HCT116 (cell line): Measurements from ENCODE around the gene KCNH2. TPM values are rescaled to one million over a fixed set of nuclear protein-coding genes. Genes with fewer than 3 reads are reported as not detected.

Experiments used
- ATAC-seq: fragments of 200-7000 bp; cut with Tn5 transposase; 2 replicates; pipeline ENCODE4 v1.9.1; 2020; ENCODE audit warnings: mild to moderate bottlenecking, moderate library complexity
- BruUV-seq: library from RNA; stranded (reverse); fragments of 400-500 nt; replicated peaks from 2 replicates; lab custom pipeline; 2021; lab: Mats Ljungman, UMichigan
- CTCF ChIA-PET: fragments of 300-600 bp; sonication (Branson Sonifier 250); formaldehyde crosslinking; loops from one replicate; lab custom pipeline; 2021; ENCODE audit warnings: antibody characterized with exemption; lab: Charles Lee
- POLR2A ChIA-PET: fragments of 300-600, 350-600 bp; sonication (Branson Sonifier 250); formaldehyde crosslinking; loops from one replicate; lab custom pipeline; 2021; ENCODE audit warnings: antibody characterized with exemption; lab: Charles Lee
- RAD21 ChIA-PET, 2 experiments: fragments of 300-600 bp; sonication (Branson Sonifier 250); formaldehyde crosslinking; loops; one replicate each; lab custom pipeline; 2023; ENCODE audit warnings: low total read pairs in 2 of 2; ENCODE audit not compliant: uncharacterized antibody in 2 of 2, unreplicated experiment in 2 of 2, low non-redundant PET in 1 of 2; lab: Charles Lee
- DNase-seq: peaks from one replicate; pipeline ENCODE4 v3.0.0-alpha.2; 2010; ENCODE audit warnings: low read depth, low spot score
- H2AFZ ChIP-seq: fragments of 200-600 bp; shearing (Covaris generic), sonication (generic); 2 replicates; pipeline ENCODE4 v1.6.1; 2017; ENCODE audit warnings: low read depth, mixed run types, mixed read lengths, antibody characterized with exemption, low read length; ENCODE audit not compliant: poor library complexity, severe bottlenecking
- H3K27ac ChIP-seq: 2 replicates; pipeline ENCODE4 v1.5.1; 2012; ENCODE audit warnings: low read depth, low read length
- H3K27me3 ChIP-seq: fragments of 200-600 bp; sonication (generic); 2 replicates; pipeline ENCODE4 v1.6.1; 2016; ENCODE audit warnings: mixed run types, low read length, mixed read lengths; ENCODE audit not compliant: insufficient read depth
- H3K36me3 ChIP-seq, 2 experiments: fragments of 200-500 bp in 1 of 2; fragments of 200-600 bp in 1 of 2; sonication (Bioruptor generic) in 1 of 2; sonication (generic) in 1 of 2; 2 replicates each; pipeline versions ENCODE4 v1.5.1 to v1.6.1; 2014 to 2016; ENCODE audit warnings: low read length in 2 of 2, inconsistent platforms in 1 of 2, mixed read lengths in 1 of 2, mixed run types in 1 of 2; ENCODE audit not compliant: insufficient read depth in 2 of 2, control insufficient read depth in 1 of 2
- H3K4me1 ChIP-seq, 2 experiments: fragments of 200-600 bp in 1 of 2; sonication (generic) in 1 of 2; 2 replicates each; pipeline versions ENCODE4 v1.5.1 to v1.6.1; 2012 to 2017; ENCODE audit warnings: low read length in 2 of 2, inconsistent platforms in 1 of 2, mild to moderate bottlenecking in 1 of 2, mixed read lengths in 1 of 2, mixed run types in 1 of 2, moderate library complexity in 1 of 2; ENCODE audit not compliant: insufficient read depth in 2 of 2, control insufficient read depth in 1 of 2
- H3K4me2 ChIP-seq: fragments of 200-600 bp; sonication (generic); 2 replicates; pipeline ENCODE4 v1.6.1; 2017; ENCODE audit warnings: mixed run types, low read length, mixed read lengths
- H3K4me3 ChIP-seq, 2 experiments: fragments of 200-600 bp in 1 of 2; sonication (generic) in 1 of 2; replicated peaks in 1 of 2; 2 replicates each; pipeline ENCODE4 v1.5.1; 2011 to 2016; ENCODE audit warnings: low read length in 2 of 2, control low read depth in 1 of 2, low read depth in 1 of 2, mild to moderate bottlenecking in 1 of 2, mixed read lengths in 1 of 2, mixed run types in 1 of 2
- H3K79me2 ChIP-seq: fragments of 200-600 bp; sonication (generic); 2 replicates; pipeline ENCODE4 v1.6.1; 2017; ENCODE audit warnings: mild to moderate bottlenecking, mixed run types, low read length, moderate library complexity, mixed read lengths; ENCODE audit not compliant: insufficient read depth
- H3K9ac ChIP-seq: fragments of 200-600 bp; sonication (generic); 2 replicates; pipeline ENCODE4 v1.6.1; 2016; ENCODE audit warnings: low read length, mixed read lengths
- H3K9me2 ChIP-seq: fragments of 200-600 bp; sonication (generic), shearing (Covaris generic); 2 replicates; pipeline ENCODE4 v1.6.1; 2017; ENCODE audit warnings: mixed run types, mild to moderate bottlenecking, moderate library complexity; ENCODE audit not compliant: insufficient read depth
- H3K9me3 ChIP-seq, 2 experiments: fragments of 200-500 bp in 1 of 2; fragments of 200-600 bp in 1 of 2; sonication (Bioruptor generic) in 1 of 2; sonication (generic) in 1 of 2; 2 replicates each; pipeline ENCODE4 v1.6.1; 2014 to 2017; ENCODE audit warnings: low read length in 2 of 2, mixed read lengths in 2 of 2, inconsistent platforms in 1 of 2, low read depth in 1 of 2, mild to moderate bottlenecking in 1 of 2, mixed run types in 1 of 2, moderate library complexity in 1 of 2; ENCODE audit not compliant: control insufficient read depth in 1 of 2, insufficient read depth in 1 of 2
- H4K20me1 ChIP-seq: fragments of 200-600 bp; sonication (generic), shearing (Covaris generic); 2 replicates; pipeline ENCODE4 v1.6.1; 2017; ENCODE audit warnings: mixed run types, mild to moderate bottlenecking, moderate library complexity; ENCODE audit not compliant: insufficient read depth
- CTCF ChIP-seq, 3 experiments: fragments of 200-600 bp in 1 of 3; sonication (generic) in 1 of 3; IDR thresholded peaks in 2 of 3; conservative IDR thresholded peaks in 1 of 3; 2 replicates each; pipeline ENCODE4 v1.5.1; 2012 to 2017; ENCODE audit warnings: low read depth in 2 of 3, low read length in 2 of 3, antibody characterized with exemption in 1 of 3, borderline replicate concordance in 1 of 3, control low read depth in 1 of 3, mild to moderate bottlenecking in 1 of 3, mixed read lengths in 1 of 3, mixed run types in 1 of 3, moderate library complexity in 1 of 3; ENCODE audit not compliant: insufficient read depth in 1 of 3
- EGR1 ChIP-seq: IDR thresholded peaks from 2 replicates; pipeline ENCODE4 v1.6.1; 2012; ENCODE audit warnings: low read depth
- MAX ChIP-seq: IDR thresholded peaks from 2 replicates; pipeline ENCODE4 v1.6.1; 2012
- POLR2A ChIP-seq: IDR thresholded peaks from 2 replicates; pipeline ENCODE4 v1.7.0; 2011; ENCODE audit warnings: borderline replicate concordance; ENCODE audit not compliant: insufficient read depth, insufficient read length; ENCODE audit errors: extremely low read depth
- POLR2AphosphoS5 ChIP-seq: IDR thresholded peaks from 2 replicates; pipeline ENCODE4 v1.6.1; 2011; ENCODE audit warnings: mild to moderate bottlenecking, low read depth, low read length, moderate library complexity
- RAD21 ChIP-seq: IDR thresholded peaks from 2 replicates; pipeline ENCODE4 v1.6.1; 2012; ENCODE audit warnings: low read depth, mild to moderate bottlenecking
- SP1 ChIP-seq: IDR thresholded peaks from 2 replicates; pipeline ENCODE4 v1.6.1; 2012; ENCODE audit warnings: low read depth
- intact Hi-C: fragments of 100-400 bp; cut with micrococcal nuclease; formaldehyde crosslinking; loops from 2 replicates; pipeline ENCODE4 v1.10.0; 2022
- total RNA-seq: library from RNA; stranded (reverse); gene quantifications from one replicate; pipeline ENCODE4 v1.2.1, GENCODE V29; 2021; ENCODE audit not compliant: unreplicated experiment
- TF ChIP-seq, protein P1 (sequence below): IDR thresholded peaks from 2 replicates; pipeline ENCODE4 v1.6.1; 2012; ENCODE audit warnings: low read depth

Gene KCNH2
- total RNA-seq, 1 experiment from 2014 or later = 9.7 TPM

DNA sequence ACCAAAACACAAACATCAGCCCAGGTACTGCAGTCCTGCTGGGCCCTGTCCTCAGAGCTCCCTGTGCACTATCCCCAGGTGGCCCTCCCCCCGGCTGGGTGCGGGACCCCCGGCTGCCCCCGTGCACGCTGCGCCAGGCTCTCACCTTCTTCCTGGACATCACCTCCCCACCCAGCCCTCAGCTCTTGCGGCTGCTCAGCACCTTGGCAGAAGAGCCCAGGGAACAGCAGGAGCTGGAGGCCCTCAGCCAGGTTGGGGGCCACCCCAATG is 31.9 kb upstream of the KCNH2 start (continued):
- TF ChIP-seq, protein P1, sequence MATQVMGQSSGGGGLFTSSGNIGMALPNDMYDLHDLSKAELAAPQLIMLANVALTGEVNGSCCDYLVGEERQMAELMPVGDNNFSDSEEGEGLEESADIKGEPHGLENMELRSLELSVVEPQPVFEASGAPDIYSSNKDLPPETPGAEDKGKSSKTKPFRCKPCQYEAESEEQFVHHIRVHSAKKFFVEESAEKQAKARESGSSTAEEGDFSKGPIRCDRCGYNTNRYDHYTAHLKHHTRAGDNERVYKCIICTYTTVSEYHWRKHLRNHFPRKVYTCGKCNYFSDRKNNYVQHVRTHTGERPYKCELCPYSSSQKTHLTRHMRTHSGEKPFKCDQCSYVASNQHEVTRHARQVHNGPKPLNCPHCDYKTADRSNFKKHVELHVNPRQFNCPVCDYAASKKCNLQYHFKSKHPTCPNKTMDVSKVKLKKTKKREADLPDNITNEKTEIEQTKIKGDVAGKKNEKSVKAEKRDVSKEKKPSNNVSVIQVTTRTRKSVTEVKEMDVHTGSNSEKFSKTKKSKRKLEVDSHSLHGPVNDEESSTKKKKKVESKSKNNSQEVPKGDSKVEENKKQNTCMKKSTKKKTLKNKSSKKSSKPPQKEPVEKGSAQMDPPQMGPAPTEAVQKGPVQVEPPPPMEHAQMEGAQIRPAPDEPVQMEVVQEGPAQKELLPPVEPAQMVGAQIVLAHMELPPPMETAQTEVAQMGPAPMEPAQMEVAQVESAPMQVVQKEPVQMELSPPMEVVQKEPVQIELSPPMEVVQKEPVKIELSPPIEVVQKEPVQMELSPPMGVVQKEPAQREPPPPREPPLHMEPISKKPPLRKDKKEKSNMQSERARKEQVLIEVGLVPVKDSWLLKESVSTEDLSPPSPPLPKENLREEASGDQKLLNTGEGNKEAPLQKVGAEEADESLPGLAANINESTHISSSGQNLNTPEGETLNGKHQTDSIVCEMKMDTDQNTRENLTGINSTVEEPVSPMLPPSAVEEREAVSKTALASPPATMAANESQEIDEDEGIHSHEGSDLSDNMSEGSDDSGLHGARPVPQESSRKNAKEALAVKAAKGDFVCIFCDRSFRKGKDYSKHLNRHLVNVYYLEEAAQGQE = no peak
- TF ChIP-seq SP1 (no peak), RAD21 (no peak), CTCF (IDR thresholded peaks at IDR 0.05 in 2 of 3, conservative IDR thresholded peaks at IDR 0.05 in 1 of 3; ENCODE audit: borderline replicate concordance in 1 of 3, insufficient read depth in 1 of 3, low read depth in 2 of 3, low read length in 2 of 3) (no peak), EGR1 (no peak)

DNA sequence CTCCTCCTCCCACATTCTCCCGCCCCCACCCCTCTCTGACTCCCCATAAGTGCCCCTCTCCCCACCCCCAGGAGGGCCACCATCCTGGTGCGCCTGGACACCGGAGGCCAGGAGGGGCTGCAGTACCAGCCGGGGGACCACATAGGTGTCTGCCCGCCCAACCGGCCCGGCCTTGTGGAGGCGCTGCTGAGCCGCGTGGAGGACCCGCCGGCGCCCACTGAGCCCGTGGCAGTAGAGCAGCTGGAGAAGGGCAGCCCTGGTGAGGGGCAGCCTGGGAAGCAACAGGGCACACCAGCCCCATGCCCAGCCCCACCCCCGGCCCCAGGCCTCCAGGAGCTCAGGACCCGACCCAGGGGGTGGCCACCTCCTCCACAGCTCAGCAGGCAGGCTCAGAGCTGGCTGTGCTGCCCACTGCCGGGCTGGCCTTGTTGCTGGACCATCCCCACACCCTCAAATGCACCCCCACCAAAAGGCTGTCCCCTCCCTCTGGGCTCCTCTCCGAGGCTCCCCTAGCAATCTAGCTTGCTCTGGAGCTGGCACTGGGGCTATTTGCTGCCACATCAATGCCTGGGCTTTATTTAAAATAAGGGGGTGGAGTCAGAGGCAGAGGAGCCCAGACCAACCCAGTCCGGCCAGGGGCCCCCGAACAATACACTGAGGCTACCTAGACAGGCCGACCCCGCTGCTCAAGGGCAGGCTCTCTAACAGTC is 31.4 kb upstream of the KCNH2 start:
- Histone ChIP-seq H3K9me2 (no peaks in the 10 kb centered on the region), H3K4me2 (peak overlapping the region; percentile 94), H3K36me3 (no peaks in the 10 kb centered on the region), H3K27ac (peak overlapping the region; percentile 71), H3K27me3 (no peaks in the 10 kb centered on the region), H3K4me3 (peak overlapping the region; percentile 72 to 73), H3K9me3 (no peaks in the 10 kb centered on the region), H4K20me1 (no peaks in the 10 kb centered on the region), H2AFZ (no peak overlapping the region), H3K9ac (peak overlapping the region; percentile 81), H3K4me1 (peaks cover 16 to 51% of the 10 kb centered on the region in 2 experiments; a peak in 3 of 4 replicates), H3K79me2 (peaks cover 4% of the 10 kb centered on the region; the same call in 1 of the 2 replicates)
- CTCF ChIA-PET = interaction anchor here (0.6 to 5.4 kb wide), 27 partner anchors 8 to 271 kb away, joined by 3 to 59 read pairs (median 5); partner anchors contain the start of genes ABCB8, ATG9B and TMUB1
- BruUV-seq = no TSS peak
- intact Hi-C loops = loop anchor here (1.0 to 10.0 kb wide), 2 partner anchors 102 to 235 kb away; no protein-coding TSS in a partner anchor
- TF ChIP-seq CTCF (IDR thresholded peaks at IDR 0.05 in 2 of 3, conservative IDR thresholded peaks at IDR 0.05 in 1 of 3; ENCODE audit: borderline replicate concordance in 1 of 3, insufficient read depth in 1 of 3, low read depth in 2 of 3, low read length in 2 of 3) = peak in 2 of 3 experiments; percentile 55 to 63; a peak in 4 of 6 replicates
- TF ChIP-seq POLR2AphosphoS5 = no peak
- TF ChIP-seq POLR2A = peak; percentile 5
- TF ChIP-seq MAX = no peak
- DNase-seq (no peak), ATAC-seq (peak; percentile 61)
- POLR2A ChIA-PET = interaction anchor here (0.7 to 1.5 kb wide), 8 partner anchors 9 to 218 kb away, joined by 3 to 6 read pairs (median 4); partner anchors contain the start of genes ABCB8 and ABCF2
- RAD21 ChIA-PET = interaction anchor here (0.6 to 1.7 kb wide), 5 partner anchors 9 to 102 kb away, joined by 3 to 5 read pairs (median 3); partner anchors contain the start of gene ABCB8 (in 1 of the 2)
